NOMO-1 treated with DMSO at 0.1 percent for 48 hours (cell line): ENCODE measurements around the gene CASP7.
"Not testable (repeated sequence)": the region's sequence is repeated elsewhere in the genome, so short reads cannot be mapped to it uniquely, and the experiment has no call there.

Source experiments
- DNase-seq: peaks from one replicate; lab custom pipeline; 2025; ENCODE audit not compliant: unreplicated experiment; lab: John Stamatoyannopoulos, UW

CASP7 gene

GRCh38 chr10:113679463-113680189 lies at the start of gene CASP7:
Gene CASP7 (plus strand): TSS chr10:113679912. CDS start chr10:113697494, 17,582 bp downstream.
- DNase-seq: peak; percentile 88

GRCh38 chr10:113630929-113631533 lies 48.7 kb upstream of the CASP7 start:
- DNase-seq: no peak

- no peak for DNase-seq
Measured at GRCh38 chr10:113631684-113632367, 47.9 kb upstream of the CASP7 start.

- DNase-seq: no peak
Measured at GRCh38 chr10:113639966-113640365, 39.7 kb upstream of the CASP7 start.

GRCh38 chr10:113641702-113642101 lies 38.0 kb upstream of the CASP7 start:
- no peak for DNase-seq

GRCh38 chr10:113643183-113643582 lies 36.5 kb upstream of the CASP7 start:
- no peak for DNase-seq

GRCh38 chr10:113644185-113645120 lies 35.3 kb upstream of the CASP7 start:
- DNase-seq: no peak

- no peak for DNase-seq
Measured at GRCh38 chr10:113646336-113647201, 33.1 kb upstream of the CASP7 start.

GRCh38 chr10:113647812-113648211 lies 31.9 kb upstream of the CASP7 start:
- DNase-seq: no peak

GRCh38 chr10:113648478-113648877 lies 31.2 kb upstream of the CASP7 start:
- DNase-seq: no peak

- DNase-seq: no peak
Measured at GRCh38 chr10:113650172-113650571, 29.5 kb upstream of the CASP7 start.

GRCh38 chr10:113651021-113651420 lies 28.7 kb upstream of the CASP7 start:
- DNase-seq: no peak

- DNase-seq: no peak
Measured at GRCh38 chr10:113651898-113652297, 27.8 kb upstream of the CASP7 start.

- DNase-seq: not testable (repeated sequence)
Measured at GRCh38 chr10:113652456-113652855, 27.3 kb upstream of the CASP7 start.

GRCh38 chr10:113656896-113657295 lies 22.8 kb upstream of the CASP7 start:
- no peak for DNase-seq

GRCh38 chr10:113657544-113657943 lies 22.2 kb upstream of the CASP7 start:
- DNase-seq: no peak

GRCh38 chr10:113661332-113661731 lies 18.4 kb upstream of the CASP7 start:
- DNase-seq: no peak

GRCh38 chr10:113663142-113663541 lies 16.6 kb upstream of the CASP7 start:
- no peak for DNase-seq

GRCh38 chr10:113663908-113664307 lies 15.8 kb upstream of the CASP7 start, which contains the start of gene NRAP:
Gene NRAP (minus strand): TSS chr10:113664041. CDS start chr10:113663882, 159 bp downstream.
- no peak for DNase-seq

GRCh38 chr10:113665352-113665751 lies 14.4 kb upstream of the CASP7 start:
- no peak for DNase-seq
